H9 (cell line): ENCODE data around the gene CHN1. TPM values are rescaled to one million over a fixed set of nuclear protein-coding genes. Genes with fewer than 3 reads are reported as not detected.

Experiments used
- DNase-seq: peaks from one replicate; pipeline ENCODE4 v3.0.0-alpha.2; 2017
- H2AFZ ChIP-seq: one replicate; pipeline ENCODE4 v1.6.1; 2013; ENCODE audit warnings: mild to moderate bottlenecking, low read length, control low read depth, moderate library complexity
- H2AK5ac ChIP-seq: 2 replicates; pipeline ENCODE4 v1.6.1; 2013; ENCODE audit warnings: low read length, control low read depth, mixed read lengths; ENCODE audit not compliant: insufficient read length
- H2BK120ac ChIP-seq: one replicate; pipeline ENCODE4 v1.6.1; 2013; ENCODE audit warnings: low read depth, mild to moderate bottlenecking, low read length, control low read depth, inconsistent platforms; ENCODE audit not compliant: poor library complexity, severe bottlenecking
- H2BK12ac ChIP-seq: 2 replicates; pipeline ENCODE4 v1.6.1; 2013; ENCODE audit warnings: low read length, control low read depth, mixed read lengths, low read depth; ENCODE audit not compliant: insufficient read length
- H2BK15ac ChIP-seq: 2 replicates; pipeline ENCODE4 v1.6.1; 2013; ENCODE audit warnings: low read depth, low read length, control low read depth
- H2BK20ac ChIP-seq: one replicate; pipeline ENCODE4 v1.6.1; 2013; ENCODE audit warnings: low read depth, mild to moderate bottlenecking, low read length, control low read depth, inconsistent platforms; ENCODE audit not compliant: poor library complexity, severe bottlenecking
- H2BK5ac ChIP-seq: 2 replicates; pipeline ENCODE4 v1.6.1; 2013; ENCODE audit warnings: low read length, control low read depth, mixed read lengths; ENCODE audit not compliant: insufficient read length
- H3K14ac ChIP-seq: 2 replicates; pipeline ENCODE4 v1.6.1; 2013; ENCODE audit warnings: low read length, control low read depth; ENCODE audit not compliant: insufficient read depth
- H3K18ac ChIP-seq: 2 replicates; pipeline ENCODE4 v1.6.1; 2013; ENCODE audit warnings: low read depth, mild to moderate bottlenecking, mixed read lengths, low read length, control low read depth; ENCODE audit not compliant: insufficient read length
- H3K23ac ChIP-seq: 2 replicates; pipeline ENCODE4 v1.6.1; 2013; ENCODE audit warnings: low read length, control low read depth, mixed read lengths, low read depth; ENCODE audit not compliant: insufficient read length
- H3K23me2 ChIP-seq: 2 replicates; pipeline ENCODE4 v1.6.1; 2013; ENCODE audit warnings: low read depth, mild to moderate bottlenecking, mixed read lengths, low read length, control low read depth; ENCODE audit not compliant: insufficient read length, poor library complexity, severe bottlenecking
- H3K27ac ChIP-seq: 2 replicates; pipeline ENCODE4 v1.5.1; 2013; ENCODE audit warnings: low read length, control low read depth, mixed read lengths, low read depth; ENCODE audit not compliant: insufficient read length
- H3K27me3 ChIP-seq: 2 replicates; pipeline ENCODE4 v1.6.1; 2013; ENCODE audit warnings: low read length, control low read depth, inconsistent platforms; ENCODE audit not compliant: insufficient read depth
- H3K4ac ChIP-seq: 2 replicates; pipeline ENCODE4 v1.6.1; 2013; ENCODE audit warnings: low read depth, mild to moderate bottlenecking, control low read depth, inconsistent platforms, low read length, moderate library complexity
- H3K4me1 ChIP-seq: 2 replicates; pipeline ENCODE4 v1.6.1; 2013; ENCODE audit warnings: low read length, control low read depth, inconsistent platforms; ENCODE audit not compliant: insufficient read depth
- H3K4me2 ChIP-seq: 2 replicates; pipeline ENCODE4 v1.6.1; 2013; ENCODE audit warnings: low read length, control low read depth, mixed read lengths; ENCODE audit not compliant: insufficient read length, insufficient read depth
- H3K56ac ChIP-seq: 2 replicates; pipeline ENCODE4 v1.6.1; 2013; ENCODE audit warnings: low read depth, mild to moderate bottlenecking, mixed read lengths, low read length, control low read depth; ENCODE audit not compliant: insufficient read length
- H3K79me1 ChIP-seq: 2 replicates; pipeline ENCODE4 v1.6.1; 2013; ENCODE audit warnings: low read depth, mild to moderate bottlenecking, moderate library complexity, low read length, control low read depth, inconsistent platforms; ENCODE audit not compliant: insufficient read depth, poor library complexity, severe bottlenecking
- H3K79me2 ChIP-seq: 2 replicates; pipeline ENCODE4 v1.6.1; 2013; ENCODE audit warnings: low read length, control low read depth, inconsistent platforms; ENCODE audit not compliant: insufficient read depth
- H3K9ac ChIP-seq: 2 replicates; pipeline ENCODE4 v1.6.1; 2013; ENCODE audit warnings: low read length, control low read depth, mixed read lengths; ENCODE audit not compliant: insufficient read length; ENCODE audit errors: extremely low read depth
- H3K9me3 ChIP-seq: one replicate; pipeline ENCODE4 v1.6.1; 2013; ENCODE audit warnings: low read depth, low read length, inconsistent platforms; ENCODE audit not compliant: control insufficient read depth
- H3T11ph ChIP-seq: one replicate; pipeline ENCODE4 v1.6.1; 2013; ENCODE audit warnings: mild to moderate bottlenecking, low read length, control low read depth, inconsistent platforms
- H4K20me1 ChIP-seq: one replicate; pipeline ENCODE4 v1.6.1; 2013; ENCODE audit not compliant: control insufficient read depth, insufficient read length, insufficient read depth
- H4K5ac ChIP-seq: 2 replicates; pipeline ENCODE4 v1.6.1; 2013; ENCODE audit warnings: low read depth, mild to moderate bottlenecking, mixed read lengths, low read length, control low read depth; ENCODE audit not compliant: insufficient read length
- H4K8ac ChIP-seq: replicated peaks from 2 replicates; pipeline ENCODE4 v1.6.1; 2013; ENCODE audit warnings: low read length, control low read depth, mixed read lengths, low read depth; ENCODE audit not compliant: insufficient read length
- H4K91ac ChIP-seq: 2 replicates; pipeline ENCODE4 v1.6.1; 2013; ENCODE audit warnings: low read depth, mild to moderate bottlenecking, moderate library complexity, mixed read lengths, low read length, control low read depth; ENCODE audit not compliant: insufficient read length
- H3K27ac Mint-ChIP-seq, 3 experiments: 2 replicates in 2 of 3; 3 replicates in 1 of 3; pipeline ENCODE4 v1.8.0; 2020 to 2021; ENCODE audit warnings: mixed read lengths in 3 of 3, mild to moderate bottlenecking in 1 of 3, moderate library complexity in 1 of 3
- H3K27me3 Mint-ChIP-seq: 2 replicates; pipeline ENCODE4 v1.8.0; 2021; ENCODE audit warnings: low read depth, mild to moderate bottlenecking, moderate library complexity, mixed read lengths
- H3K36me3 Mint-ChIP-seq, 3 experiments: 2 replicates in 2 of 3; 3 replicates in 1 of 3; pipeline ENCODE4 v1.8.0; 2020 to 2021; ENCODE audit warnings: low read depth in 3 of 3, mixed read lengths in 3 of 3; ENCODE audit not compliant: insufficient read depth in 1 of 3
- H3K4me1 Mint-ChIP-seq, 2 experiments: 2 replicates each; pipeline ENCODE4 v1.8.0; 2020; ENCODE audit warnings: mixed read lengths in 2 of 2
- H3K4me3 Mint-ChIP-seq, 2 experiments: 2 replicates in 1 of 2; 3 replicates in 1 of 2; pipeline ENCODE4 v1.8.0; 2020 to 2021; ENCODE audit warnings: mild to moderate bottlenecking in 2 of 2, mixed read lengths in 2 of 2, moderate library complexity in 1 of 2
- H3K9me3 Mint-ChIP-seq, 2 experiments: 2 replicates in 1 of 2; 3 replicates in 1 of 2; pipeline ENCODE4 v1.8.0; 2020; ENCODE audit warnings: mild to moderate bottlenecking in 2 of 2, mixed read lengths in 2 of 2, moderate library complexity in 1 of 2
- CTCF ChIP-seq: fragments of 200-600 bp; sonication (generic); conservative IDR thresholded peaks from 3 replicates; pipeline ENCODE4 v1.8.0; 2021; ENCODE audit warnings: antibody characterized with exemption, mild to moderate bottlenecking
- WGBS: extraction: QIAGEN DNeasy Blood & Tissue Kit; methylation state at CpG from one replicate; pipeline ENCODE4 v1.1.7; 2013; ENCODE audit warnings: missing lambda C conversion rate, low lambda C conversion rate, mixed read lengths; ENCODE audit not compliant: insufficient read length; ENCODE audit errors: extremely low coverage; 5-methylcytosine and 5-hydroxymethylcytosine counted together
- total RNA-seq: library from RNA; stranded (reverse); gene quantifications from 2 replicates; pipeline ENCODE4 v1.2.1, GENCODE V29; 2021

CHN1 gene
- total RNA-seq, 1 experiment from 2014 or later, result 33.9 TPM

GRCh38 chr2:174772472-174772801 is 232.7 kb downstream of the CHN1 start:
- Mint-ChIP-seq H3K4me3 (peak overlapping the region; percentile 9 to 49; a peak in 3 of 5 replicates), H3K9me3 (no peaks in the 10 kb centered on the region; a peak in 1 of 5 replicates), H3K27me3 (no peaks in the 10 kb centered on the region), H3K27ac (peak overlapping the region; percentile 97 to 99 (median 98)), H3K4me1 (peaks cover 59 to 66% of the 10 kb centered on the region in 2 experiments), H3K36me3 (0 out of 7 replicates have a peak, but pooled peaks cover 0 to 4% (median 0%) of the 10 kb centered on the region in 3 experiments)
- no peak for TF ChIP-seq CTCF
- Histone ChIP-seq H3K27ac (peak overlapping the region; percentile 93), H2BK5ac (peak overlapping the region; percentile 60), H2AK5ac (no peak overlapping the region), H3K9ac (no peak overlapping the region), H4K20me1 (no peaks in the 10 kb centered on the region), H2AFZ (no peak overlapping the region), H2BK15ac (no peak overlapping the region), H3K14ac (peak overlapping the region; percentile 87; the same call in 1 of the 2 replicates), H4K5ac (peak overlapping the region; percentile 11), H2BK120ac (peak overlapping the region; percentile 70), H3K23me2 (no peaks in the 10 kb centered on the region), H4K8ac (peak overlapping the region; percentile 12), H3K9me3 (no peaks in the 10 kb centered on the region), H3K56ac (no peak overlapping the region), H3K4me1 (peaks cover 10% of the 10 kb centered on the region; the same call in 1 of the 2 replicates), H2BK12ac (peak overlapping the region; percentile 78), H3K4me2 (peak overlapping the region; percentile 23), H3K79me2 (no peaks in the 10 kb centered on the region), H4K91ac (no peak overlapping the region), H3K23ac (no peak overlapping the region), H3T11ph (no peak overlapping the region), H3K79me1 (no peaks in the 10 kb centered on the region), H2BK20ac (no peak overlapping the region), H3K18ac (peak overlapping the region; percentile 55), H3K4ac (peak overlapping the region; percentile 33), H3K27me3 (no peaks in the 10 kb centered on the region)
- no peak for DNase-seq
- WGBS, result no CpG with 5 or more reads among the region's 5 CpGs
